ENCODE measurements around the gene EBLN1. TPM values are rescaled to one million over a fixed set of nuclear protein-coding genes. Genes with fewer than 3 reads are reported as not detected.

Gene EBLN1
- total and polyA plus RNA-seq, 4 donors, result not detected

DNA sequence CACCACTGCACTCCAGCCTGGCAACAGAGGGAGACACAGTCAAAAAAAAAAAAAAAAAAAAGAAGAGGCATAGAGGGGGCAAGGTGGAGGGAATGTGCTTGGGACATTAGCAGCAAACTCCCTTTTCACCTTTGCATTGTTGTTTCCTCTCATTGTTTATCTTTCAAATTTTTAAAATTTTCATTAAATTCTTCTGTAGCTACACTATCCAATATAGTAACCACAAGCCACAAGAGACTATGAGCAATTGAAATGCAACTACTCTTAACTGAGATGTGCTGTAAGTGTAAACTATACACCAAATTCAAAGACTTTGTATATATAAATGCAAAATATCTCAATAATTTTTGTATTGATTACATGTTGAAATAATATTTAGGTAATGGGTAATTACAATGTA is 43.4 kb downstream of the EBLN1 start:
- no peak for DNase-seq (ENCODE audit: low spot score)
- TF ChIP-seq, protein P1, sequence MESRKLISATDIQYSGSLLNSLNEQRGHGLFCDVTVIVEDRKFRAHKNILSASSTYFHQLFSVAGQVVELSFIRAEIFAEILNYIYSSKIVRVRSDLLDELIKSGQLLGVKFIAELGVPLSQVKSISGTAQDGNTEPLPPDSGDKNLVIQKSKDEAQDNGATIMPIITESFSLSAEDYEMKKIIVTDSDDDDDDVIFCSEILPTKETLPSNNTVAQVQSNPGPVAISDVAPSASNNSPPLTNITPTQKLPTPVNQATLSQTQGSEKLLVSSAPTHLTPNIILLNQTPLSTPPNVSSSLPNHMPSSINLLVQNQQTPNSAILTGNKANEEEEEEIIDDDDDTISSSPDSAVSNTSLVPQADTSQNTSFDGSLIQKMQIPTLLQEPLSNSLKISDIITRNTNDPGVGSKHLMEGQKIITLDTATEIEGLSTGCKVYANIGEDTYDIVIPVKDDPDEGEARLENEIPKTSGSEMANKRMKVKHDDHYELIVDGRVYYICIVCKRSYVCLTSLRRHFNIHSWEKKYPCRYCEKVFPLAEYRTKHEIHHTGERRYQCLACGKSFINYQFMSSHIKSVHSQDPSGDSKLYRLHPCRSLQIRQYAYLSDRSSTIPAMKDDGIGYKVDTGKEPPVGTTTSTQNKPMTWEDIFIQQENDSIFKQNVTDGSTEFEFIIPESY (IDR thresholded peaks at IDR 0.05), result no peak
- TF ChIP-seq FOXA2 (IDR thresholded peaks at IDR 0.05) (no peak), TAF1 (conservative IDR thresholded peaks at IDR 0.05) (no peak), HNF4A (conservative IDR thresholded peaks at IDR 0.05) (no peak), HNF4G (IDR thresholded peaks at IDR 0.05) (no peak), NR2F2 (IDR thresholded peaks at IDR 0.05) (no peak), YY1 (IDR thresholded peaks at IDR 0.05) (no peak), FOXA1 (IDR thresholded peaks at IDR 0.05) (no peak), EGR1 (IDR thresholded peaks at IDR 0.05; ENCODE audit: low read depth in 2 of 2) (no peak), JUND (IDR thresholded peaks at IDR 0.05) (no peak), RXRA (IDR thresholded peaks at IDR 0.05) (no peak)
- TF ChIP-seq, protein P2, sequence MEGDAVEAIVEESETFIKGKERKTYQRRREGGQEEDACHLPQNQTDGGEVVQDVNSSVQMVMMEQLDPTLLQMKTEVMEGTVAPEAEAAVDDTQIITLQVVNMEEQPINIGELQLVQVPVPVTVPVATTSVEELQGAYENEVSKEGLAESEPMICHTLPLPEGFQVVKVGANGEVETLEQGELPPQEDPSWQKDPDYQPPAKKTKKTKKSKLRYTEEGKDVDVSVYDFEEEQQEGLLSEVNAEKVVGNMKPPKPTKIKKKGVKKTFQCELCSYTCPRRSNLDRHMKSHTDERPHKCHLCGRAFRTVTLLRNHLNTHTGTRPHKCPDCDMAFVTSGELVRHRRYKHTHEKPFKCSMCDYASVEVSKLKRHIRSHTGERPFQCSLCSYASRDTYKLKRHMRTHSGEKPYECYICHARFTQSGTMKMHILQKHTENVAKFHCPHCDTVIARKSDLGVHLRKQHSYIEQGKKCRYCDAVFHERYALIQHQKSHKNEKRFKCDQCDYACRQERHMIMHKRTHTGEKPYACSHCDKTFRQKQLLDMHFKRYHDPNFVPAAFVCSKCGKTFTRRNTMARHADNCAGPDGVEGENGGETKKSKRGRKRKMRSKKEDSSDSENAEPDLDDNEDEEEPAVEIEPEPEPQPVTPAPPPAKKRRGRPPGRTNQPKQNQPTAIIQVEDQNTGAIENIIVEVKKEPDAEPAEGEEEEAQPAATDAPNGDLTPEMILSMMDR (IDR thresholded peaks at IDR 0.05; ENCODE audit: low read depth, low read length, missing input control), result no peak
- TF ChIP-seq, protein P3, sequence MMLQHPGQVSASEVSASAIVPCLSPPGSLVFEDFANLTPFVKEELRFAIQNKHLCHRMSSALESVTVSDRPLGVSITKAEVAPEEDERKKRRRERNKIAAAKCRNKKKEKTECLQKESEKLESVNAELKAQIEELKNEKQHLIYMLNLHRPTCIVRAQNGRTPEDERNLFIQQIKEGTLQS (IDR thresholded peaks at IDR 0.05), result no peak
- TF ChIP-seq, protein P4, sequence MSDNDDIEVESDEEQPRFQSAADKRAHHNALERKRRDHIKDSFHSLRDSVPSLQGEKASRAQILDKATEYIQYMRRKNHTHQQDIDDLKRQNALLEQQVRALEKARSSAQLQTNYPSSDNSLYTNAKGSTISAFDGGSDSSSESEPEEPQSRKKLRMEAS (IDR thresholded peaks at IDR 0.05), result no peak
- no peak overlapping the region for H3K4me3 ChIP-seq (ENCODE audit: low read depth in 1 of 3, low read length in 3 of 3)
- H3K27ac ChIP-seq (ENCODE audit: low read depth in 1 of 2, low read length in 2 of 2), result no peak overlapping the region
- H3K36me3 ChIP-seq (ENCODE audit: control insufficient read depth in 4 of 4, insufficient read depth in 3 of 4, low read depth in 1 of 4, low read length in 3 of 4), result no peaks in the 10 kb centered on the region
- peaks cover 0 to 3% (median 0%) of the 10 kb centered on the region in 4 donors for H3K9me3 ChIP-seq (ENCODE audit: control insufficient read depth in 4 of 4, low read length in 3 of 4)
- no peak overlapping the region for H3K9ac ChIP-seq (ENCODE audit: low read depth in 1 of 2, low read length in 2 of 2)
- H3K27me3 ChIP-seq (ENCODE audit: control insufficient read depth in 4 of 4, insufficient read depth in 4 of 4, low read length in 3 of 4), result peaks cover 0 to 2% (median 0%) of the 10 kb centered on the region in 4 donors
- H3K4me1 ChIP-seq (ENCODE audit: control insufficient read depth in 4 of 4, insufficient read depth in 4 of 4, low read length in 3 of 4), result no peaks in the 10 kb centered on the region

DNA sequence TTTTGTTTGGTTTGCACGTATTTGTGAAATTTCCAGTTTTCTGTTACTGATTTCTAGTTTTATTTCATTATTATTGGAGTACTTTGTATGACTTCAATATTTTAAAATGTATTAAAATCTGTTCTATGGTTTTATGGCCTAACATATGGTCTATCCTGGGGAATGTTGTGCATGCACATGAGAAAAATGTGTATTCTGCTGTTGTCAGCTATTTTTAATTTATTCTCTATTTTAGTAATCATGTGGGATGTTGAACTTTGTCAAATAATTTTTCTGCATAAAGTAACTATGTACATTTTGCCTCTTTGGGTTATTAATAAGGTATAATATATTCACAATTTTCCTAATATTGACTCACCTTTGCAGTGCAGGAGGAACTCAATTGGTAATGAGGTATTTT is 46.7 kb downstream of the EBLN1 start:
- WGBS, result 92% methylated on average over 1 of the region's 1 CpG
- H3K27ac ChIP-seq (ENCODE audit: low read depth in 1 of 2, low read length in 2 of 2), result no peak overlapping the region
- H3K9ac ChIP-seq (ENCODE audit: low read depth in 1 of 2, low read length in 2 of 2), result no peak overlapping the region
- peaks cover 0 to 3% (median 0%) of the 10 kb centered on the region in 4 donors for H3K9me3 ChIP-seq (ENCODE audit: control insufficient read depth in 4 of 4, low read length in 3 of 4)
- TF ChIP-seq RAD21 (IDR thresholded peaks at IDR 0.05) (no peak), HNF4G (IDR thresholded peaks at IDR 0.05) (no peak), JUND (IDR thresholded peaks at IDR 0.05) (no peak), RXRA (IDR thresholded peaks at IDR 0.05) (no peak)
- TF ChIP-seq, protein P2 (IDR thresholded peaks at IDR 0.05; ENCODE audit: low read depth, low read length, missing input control), result no peak
- H3K36me3 ChIP-seq (ENCODE audit: control insufficient read depth in 4 of 4, insufficient read depth in 3 of 4, low read depth in 1 of 4, low read length in 3 of 4), result no peaks in the 10 kb centered on the region
- no peaks in the 10 kb centered on the region for H3K4me1 ChIP-seq (ENCODE audit: control insufficient read depth in 4 of 4, insufficient read depth in 4 of 4, low read length in 3 of 4)
- DNase-seq (ENCODE audit: low spot score), result no peak
- H3K4me3 ChIP-seq (ENCODE audit: low read depth in 1 of 3, low read length in 3 of 3), result no peak overlapping the region
- peaks cover 0 to 2% (median 0%) of the 10 kb centered on the region in 4 donors for H3K27me3 ChIP-seq (ENCODE audit: control insufficient read depth in 4 of 4, insufficient read depth in 4 of 4, low read length in 3 of 4)
